ENCODE results near the gene PFKFB4.

Gene PFKFB4

DNA sequence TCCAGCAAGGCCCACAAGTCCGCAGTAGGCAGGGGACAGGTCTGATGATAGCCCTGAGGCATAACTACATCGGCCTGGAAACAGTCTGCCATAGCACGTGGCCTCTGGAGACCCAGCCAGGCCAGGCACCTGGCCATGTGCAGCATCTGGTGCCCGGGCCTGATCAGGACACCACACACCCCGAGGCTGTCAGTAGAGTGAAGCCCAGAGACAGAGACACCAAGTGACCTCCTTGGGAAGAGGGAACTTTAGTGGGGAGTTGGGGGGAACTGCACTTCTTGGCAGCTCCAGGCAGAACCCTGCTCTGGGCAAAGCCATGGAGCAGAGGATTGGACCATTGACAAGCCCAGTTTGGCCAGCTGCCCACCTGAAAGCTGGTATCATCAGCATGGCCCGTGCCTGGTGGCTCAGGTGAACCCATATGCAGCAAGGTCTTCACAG is 53.9 kb downstream of the PFKFB4 start:
- TF ChIP-seq GABPA (IDR thresholded peaks at IDR 0.05; ENCODE audit: low read depth) (no peak), SPI1 (IDR thresholded peaks at IDR 0.05; ENCODE audit: borderline replicate concordance, low read depth) (no peak), POLR2AphosphoS5 (IDR thresholded peaks at IDR 0.05; ENCODE audit: low read depth) (no peak)
- TF ChIP-seq, protein P1, sequence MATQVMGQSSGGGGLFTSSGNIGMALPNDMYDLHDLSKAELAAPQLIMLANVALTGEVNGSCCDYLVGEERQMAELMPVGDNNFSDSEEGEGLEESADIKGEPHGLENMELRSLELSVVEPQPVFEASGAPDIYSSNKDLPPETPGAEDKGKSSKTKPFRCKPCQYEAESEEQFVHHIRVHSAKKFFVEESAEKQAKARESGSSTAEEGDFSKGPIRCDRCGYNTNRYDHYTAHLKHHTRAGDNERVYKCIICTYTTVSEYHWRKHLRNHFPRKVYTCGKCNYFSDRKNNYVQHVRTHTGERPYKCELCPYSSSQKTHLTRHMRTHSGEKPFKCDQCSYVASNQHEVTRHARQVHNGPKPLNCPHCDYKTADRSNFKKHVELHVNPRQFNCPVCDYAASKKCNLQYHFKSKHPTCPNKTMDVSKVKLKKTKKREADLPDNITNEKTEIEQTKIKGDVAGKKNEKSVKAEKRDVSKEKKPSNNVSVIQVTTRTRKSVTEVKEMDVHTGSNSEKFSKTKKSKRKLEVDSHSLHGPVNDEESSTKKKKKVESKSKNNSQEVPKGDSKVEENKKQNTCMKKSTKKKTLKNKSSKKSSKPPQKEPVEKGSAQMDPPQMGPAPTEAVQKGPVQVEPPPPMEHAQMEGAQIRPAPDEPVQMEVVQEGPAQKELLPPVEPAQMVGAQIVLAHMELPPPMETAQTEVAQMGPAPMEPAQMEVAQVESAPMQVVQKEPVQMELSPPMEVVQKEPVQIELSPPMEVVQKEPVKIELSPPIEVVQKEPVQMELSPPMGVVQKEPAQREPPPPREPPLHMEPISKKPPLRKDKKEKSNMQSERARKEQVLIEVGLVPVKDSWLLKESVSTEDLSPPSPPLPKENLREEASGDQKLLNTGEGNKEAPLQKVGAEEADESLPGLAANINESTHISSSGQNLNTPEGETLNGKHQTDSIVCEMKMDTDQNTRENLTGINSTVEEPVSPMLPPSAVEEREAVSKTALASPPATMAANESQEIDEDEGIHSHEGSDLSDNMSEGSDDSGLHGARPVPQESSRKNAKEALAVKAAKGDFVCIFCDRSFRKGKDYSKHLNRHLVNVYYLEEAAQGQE (IDR thresholded peaks at IDR 0.05; ENCODE audit: insufficient replicate concordance, low read depth): no peak
- TF ChIP-seq, protein P2, sequence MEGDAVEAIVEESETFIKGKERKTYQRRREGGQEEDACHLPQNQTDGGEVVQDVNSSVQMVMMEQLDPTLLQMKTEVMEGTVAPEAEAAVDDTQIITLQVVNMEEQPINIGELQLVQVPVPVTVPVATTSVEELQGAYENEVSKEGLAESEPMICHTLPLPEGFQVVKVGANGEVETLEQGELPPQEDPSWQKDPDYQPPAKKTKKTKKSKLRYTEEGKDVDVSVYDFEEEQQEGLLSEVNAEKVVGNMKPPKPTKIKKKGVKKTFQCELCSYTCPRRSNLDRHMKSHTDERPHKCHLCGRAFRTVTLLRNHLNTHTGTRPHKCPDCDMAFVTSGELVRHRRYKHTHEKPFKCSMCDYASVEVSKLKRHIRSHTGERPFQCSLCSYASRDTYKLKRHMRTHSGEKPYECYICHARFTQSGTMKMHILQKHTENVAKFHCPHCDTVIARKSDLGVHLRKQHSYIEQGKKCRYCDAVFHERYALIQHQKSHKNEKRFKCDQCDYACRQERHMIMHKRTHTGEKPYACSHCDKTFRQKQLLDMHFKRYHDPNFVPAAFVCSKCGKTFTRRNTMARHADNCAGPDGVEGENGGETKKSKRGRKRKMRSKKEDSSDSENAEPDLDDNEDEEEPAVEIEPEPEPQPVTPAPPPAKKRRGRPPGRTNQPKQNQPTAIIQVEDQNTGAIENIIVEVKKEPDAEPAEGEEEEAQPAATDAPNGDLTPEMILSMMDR (IDR thresholded peaks at IDR 0.05; ENCODE audit: insufficient read depth, low read length): no peak
- DNase-seq (ENCODE audit: low read depth in 1 of 2, low spot score in 1 of 2): no peak
- no peak overlapping the region for H3K27ac ChIP-seq (replicated peaks)
- H3K27me3 ChIP-seq (ENCODE audit: insufficient read depth, poor library complexity, severe bottlenecking): peaks cover 2% of the 10 kb centered on the region
- H3K4me3 ChIP-seq (replicated peaks; ENCODE audit: insufficient read depth, low read length): no peak overlapping the region

DNA sequence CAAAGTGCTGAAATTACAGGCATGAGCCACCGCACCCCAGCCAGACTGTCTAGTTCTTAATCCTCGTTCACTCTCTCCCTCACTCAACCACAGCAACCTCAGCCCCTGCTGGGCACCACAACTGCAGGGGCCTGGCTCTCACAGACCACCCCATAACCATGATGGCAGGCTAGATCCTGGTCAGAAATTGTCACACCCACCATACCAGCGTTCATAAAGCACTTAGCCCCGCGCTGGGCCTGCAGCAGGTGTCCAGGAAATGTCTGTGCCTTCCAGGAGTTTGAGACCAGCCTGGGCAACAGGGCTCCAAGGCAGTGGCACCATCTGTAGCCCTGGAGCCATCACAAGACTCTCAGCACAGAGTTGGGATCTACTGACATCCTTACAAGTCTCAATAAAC is 54.5 kb downstream of the PFKFB4 start:
- no peak for DNase-seq (ENCODE audit: low read depth in 1 of 2, low spot score in 1 of 2)
- H3K27ac ChIP-seq (replicated peaks): no peak overlapping the region
- H3K27me3 ChIP-seq (ENCODE audit: insufficient read depth, poor library complexity, severe bottlenecking): peaks cover 2% of the 10 kb centered on the region
- TF ChIP-seq POLR2AphosphoS5 (IDR thresholded peaks at IDR 0.05; ENCODE audit: low read depth) (no peak), SPI1 (IDR thresholded peaks at IDR 0.05; ENCODE audit: borderline replicate concordance, low read depth) (no peak), GABPA (IDR thresholded peaks at IDR 0.05; ENCODE audit: low read depth) (no peak)
- TF ChIP-seq, protein P2 (IDR thresholded peaks at IDR 0.05; ENCODE audit: insufficient read depth, low read length): no peak
- TF ChIP-seq, protein P1 (IDR thresholded peaks at IDR 0.05; ENCODE audit: insufficient replicate concordance, low read depth): no peak
- no peak overlapping the region for H3K4me3 ChIP-seq (replicated peaks; ENCODE audit: insufficient read depth, low read length)

DNA sequence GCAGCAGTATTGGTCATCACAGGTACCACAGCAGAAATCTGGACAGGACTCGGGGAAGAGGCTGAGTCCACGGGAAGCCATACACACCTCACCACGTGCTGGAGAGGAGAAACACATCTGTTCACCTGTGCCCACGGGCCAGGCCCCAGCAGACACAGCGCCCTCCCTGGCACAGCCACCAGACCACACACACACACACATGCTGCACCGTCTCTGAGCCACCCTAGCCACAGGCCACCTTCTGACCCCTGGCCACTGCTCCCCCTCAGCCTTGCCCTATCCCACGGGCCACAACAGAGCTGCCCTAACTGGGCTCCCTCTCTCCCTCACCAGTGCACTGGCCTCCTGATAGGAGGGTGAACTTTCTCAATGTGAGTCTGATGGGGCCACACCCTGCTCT is 55.4 kb downstream of the PFKFB4 start:
- no peak for DNase-seq (ENCODE audit: low read depth in 1 of 2, low spot score in 1 of 2)
- TF ChIP-seq GABPA (IDR thresholded peaks at IDR 0.05; ENCODE audit: low read depth): no peak
- TF ChIP-seq, protein P1 (IDR thresholded peaks at IDR 0.05; ENCODE audit: insufficient replicate concordance, low read depth): no peak
- TF ChIP-seq SPI1 (IDR thresholded peaks at IDR 0.05; ENCODE audit: borderline replicate concordance, low read depth): no peak
- TF ChIP-seq, protein P2 (IDR thresholded peaks at IDR 0.05; ENCODE audit: insufficient read depth, low read length): no peak
- TF ChIP-seq POLR2AphosphoS5 (IDR thresholded peaks at IDR 0.05; ENCODE audit: low read depth): no peak
- Histone ChIP-seq H3K27me3 (ENCODE audit: insufficient read depth, poor library complexity, severe bottlenecking) (peaks cover 2% of the 10 kb centered on the region), H3K27ac (replicated peaks) (no peak overlapping the region), H3K4me3 (replicated peaks; ENCODE audit: insufficient read depth, low read length) (no peak overlapping the region)
